Endothelial cell of umbilical vein (primary cell): ENCODE measurements around the gene GNAL. TPM values are rescaled to one million over a fixed set of nuclear protein-coding genes. Genes with fewer than 3 reads are reported as not detected.

ENCODE experiments used
- BruUV-seq: library from RNA; stranded (reverse); fragments of 400-500 nt; replicated peaks from 2 replicates; lab custom pipeline; 2021; lab: Mats Ljungman, UMichigan
- CTCF ChIA-PET: fragments of 300-600, 350-600 bp; sonication (Branson Sonifier 250); formaldehyde crosslinking; loops from one replicate; lab custom pipeline; 2021; ENCODE audit warnings: antibody characterized with exemption, inconsistent platforms; lab: Charles Lee
- POLR2A ChIA-PET: fragments of 300-600, 350-600 bp; sonication (Branson Sonifier 250); formaldehyde crosslinking; loops from one replicate; lab custom pipeline; 2021; ENCODE audit warnings: antibody characterized with exemption, inconsistent platforms; lab: Charles Lee
- DNase-seq: peaks from one replicate; pipeline ENCODE4 v3.0.0-alpha.2; 2011; ENCODE audit warnings: low read depth, low spot score
- FAIRE-seq: peaks from 2 replicates; lab custom pipeline; 2011; peaks lifted over from hg19 to GRCh38; lab: Jason Lieb, UNC
- H2AFZ ChIP-seq: 2 replicates; pipeline ENCODE4 v1.6.0; 2012; ENCODE audit warnings: low read depth, low read length, control low read depth, inconsistent platforms
- H3K27ac ChIP-seq: 2 replicates; pipeline ENCODE4 v1.5.1; 2011; ENCODE audit warnings: low read depth, mild to moderate bottlenecking, control low read depth, low read length, moderate library complexity; ENCODE audit not compliant: insufficient read depth
- H3K27me3 ChIP-seq, 2 experiments: 2 replicates each; pipeline versions ENCODE4 v1.6.0 to v1.6.1; 2011; ENCODE audit warnings: low read length in 2 of 2, mixed read lengths in 1 of 2; ENCODE audit not compliant: control insufficient read depth in 2 of 2, insufficient read depth in 2 of 2
- H3K36me3 ChIP-seq, 2 experiments: 2 replicates in 1 of 2; 3 replicates in 1 of 2; pipeline ENCODE4 v1.5.1; 2011; ENCODE audit warnings: low read length in 2 of 2, mild to moderate bottlenecking in 1 of 2, moderate library complexity in 1 of 2; ENCODE audit not compliant: control insufficient read depth in 2 of 2, insufficient read depth in 2 of 2; ENCODE audit errors: extremely low read depth in 1 of 2
- H3K4me1 ChIP-seq: 3 replicates; pipeline ENCODE4 v1.5.1; 2011; ENCODE audit warnings: mild to moderate bottlenecking, low read length; ENCODE audit not compliant: control insufficient read depth, insufficient read depth; ENCODE audit errors: extremely low read depth
- H3K4me2 ChIP-seq: 2 replicates; pipeline ENCODE4 v1.6.1; 2011; ENCODE audit warnings: low read length, control low read depth, mixed read lengths; ENCODE audit not compliant: insufficient read depth
- H3K4me3 ChIP-seq, 3 experiments: fragments of 200-600 bp in 1 of 3; sonication (generic), shearing (Covaris generic) in 1 of 3; replicated peaks in 1 of 3; 2 replicates each; pipeline ENCODE4 v1.5.1; 2011 to 2016; ENCODE audit warnings: control low read depth in 3 of 3, low read length in 3 of 3, mild to moderate bottlenecking in 2 of 3, inconsistent platforms in 1 of 3, low read depth in 1 of 3, moderate library complexity in 1 of 3; ENCODE audit not compliant: insufficient read depth in 1 of 3
- H3K79me2 ChIP-seq: 2 replicates; pipeline ENCODE4 v1.6.0; 2012; ENCODE audit warnings: low read length, inconsistent platforms; ENCODE audit not compliant: control insufficient read depth, insufficient read depth
- H3K9ac ChIP-seq: replicated peaks from 2 replicates; pipeline ENCODE3; 2011; ENCODE audit warnings: low read length, control low read depth; ENCODE audit not compliant: insufficient read depth; ENCODE audit errors: extremely low read depth
- H3K9me1 ChIP-seq: replicated peaks from 3 replicates; pipeline ENCODE4 v1.6.0; 2011; ENCODE audit warnings: mild to moderate bottlenecking, low read length; ENCODE audit not compliant: control insufficient read depth, insufficient read depth; ENCODE audit errors: extremely low read depth
- H3K9me3 ChIP-seq: replicated peaks from 2 replicates; pipeline ENCODE4 v1.5.1; 2012; ENCODE audit warnings: low read length, inconsistent platforms; ENCODE audit not compliant: control insufficient read depth, insufficient read depth
- H4K20me1 ChIP-seq: replicated peaks from 2 replicates; pipeline ENCODE3; 2011; ENCODE audit warnings: mild to moderate bottlenecking, low read length; ENCODE audit not compliant: control insufficient read depth, insufficient read depth; ENCODE audit errors: extremely low read depth
- CTCF ChIP-seq, 2 donors: IDR thresholded peaks; 1 replicate in 1 of 2; 2 replicates in 1 of 2; pipeline ENCODE4 v1.5.1; 2011; ENCODE audit warnings: low read length in 2 of 2, mild to moderate bottlenecking in 2 of 2, moderate library complexity in 2 of 2, control low read depth in 1 of 2, inconsistent platforms in 1 of 2, low read depth in 1 of 2; ENCODE audit not compliant: insufficient read depth in 1 of 2; ENCODE audit errors: extremely low read depth in 1 of 2
- EZH2 ChIP-seq: IDR thresholded peaks from 2 replicates; pipeline ENCODE4 v1.6.1; 2012; ENCODE audit warnings: borderline replicate concordance, low read depth, mild to moderate bottlenecking, moderate library complexity, low read length, inconsistent platforms; ENCODE audit not compliant: severe bottlenecking
- FOS ChIP-seq: IDR thresholded peaks from 2 replicates; pipeline ENCODE4 v1.6.1; 2011; ENCODE audit warnings: mild to moderate bottlenecking, low read length, moderate library complexity, borderline replicate concordance; ENCODE audit not compliant: insufficient read depth
- GATA2 ChIP-seq: IDR thresholded peaks from 2 replicates; pipeline ENCODE4 v1.7.0; 2011; ENCODE audit warnings: low read depth, mild to moderate bottlenecking, moderate library complexity, mixed read lengths, low read length; ENCODE audit not compliant: insufficient read length, insufficient read depth
- JUN ChIP-seq: IDR thresholded peaks from 2 replicates; pipeline ENCODE4 v1.6.1; 2011; ENCODE audit warnings: borderline replicate concordance, low read depth; ENCODE audit not compliant: insufficient read length, insufficient read depth
- MAX ChIP-seq: IDR thresholded peaks from 2 replicates; pipeline ENCODE4 v1.6.1; 2011; ENCODE audit not compliant: insufficient read depth, insufficient read length
- MYC ChIP-seq: IDR thresholded peaks from one replicate; pipeline ENCODE4 v1.6.1; 2011; ENCODE audit warnings: mild to moderate bottlenecking, low read depth, low read length
- POLR2A ChIP-seq: IDR thresholded peaks from 2 replicates; pipeline ENCODE4 v1.6.1; 2012; ENCODE audit warnings: low read depth, mild to moderate bottlenecking, control low read depth, low read length
- POLR2AphosphoS5 ChIP-seq: IDR thresholded peaks from 2 replicates; pipeline ENCODE4 v1.6.1; 2012; ENCODE audit warnings: low read depth, mild to moderate bottlenecking, control low read depth, low read length, moderate library complexity; ENCODE audit not compliant: insufficient read depth
- dilution Hi-C: fragments of 300-500 bp; cut with MboI; formaldehyde crosslinking; loops from one replicate; pipeline ENCODE4 v1.15.0; 2019; ENCODE audit warnings: low sequenced_read_pairs; ENCODE audit not compliant: extremely low pct_ligation_motif_present
- intact Hi-C: fragments of 100-400 bp; cut with micrococcal nuclease; formaldehyde crosslinking; loops from one replicate; pipeline ENCODE4 v1.10.0; 2022
- polyA plus RNA-seq, 4 experiments: library from polyadenylated mRNA; depleted of rRNA in 3 of 4; stranded (reverse) in 3 of 4; unstranded in 1 of 4; fragments of >200 nt; gene quantifications; 2 replicates each; pipeline versions ENCODE4 v1.2.1 to v1.2.3, GENCODE V29; 2011 to 2012; ENCODE audit warnings: missing spikeins in 1 of 4
- total RNA-seq: library from RNA; stranded (reverse); gene quantifications from 2 replicates; pipeline ENCODE4 v1.2.3, GENCODE V29; 2021

The GNAL gene
- total and polyA plus RNA-seq, 2 donors (not counting 3 experiments of a cell fraction or from before 2014, with no cell fraction given), result 0.07 to 0.73 TPM

DNA sequence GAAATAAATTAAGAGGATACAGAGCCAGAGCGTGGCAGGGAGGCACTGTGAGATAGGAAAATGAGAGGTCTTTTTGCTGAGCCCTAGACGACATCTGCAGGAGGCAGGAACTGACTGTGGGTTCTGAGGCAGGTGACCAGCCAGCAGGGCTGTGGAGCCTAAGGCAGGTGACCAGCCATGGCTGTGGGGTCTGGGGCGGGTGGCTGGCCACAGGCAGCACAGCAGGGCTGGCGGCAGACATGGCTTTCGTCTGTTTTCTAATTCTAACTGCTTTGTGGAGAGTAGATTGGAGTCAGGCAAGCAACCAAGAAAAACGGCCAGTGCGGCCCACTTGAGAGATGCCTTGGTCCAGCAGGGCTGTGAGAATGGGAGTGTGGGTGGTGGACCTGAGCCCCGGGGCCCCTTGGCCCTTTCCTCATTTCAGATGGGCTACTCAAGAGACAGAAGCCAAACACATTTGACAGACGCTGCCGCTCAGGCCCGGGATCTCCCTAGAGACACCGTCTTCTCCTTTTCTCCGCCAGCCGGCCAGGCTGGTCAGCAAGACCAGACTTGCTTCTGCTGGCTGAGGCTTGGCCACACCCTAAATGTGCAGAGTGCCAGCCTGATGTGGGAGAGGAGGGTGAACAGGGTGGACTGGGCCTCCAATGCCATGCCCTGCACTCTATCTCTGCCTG lies 19.7 kb upstream of the GNAL start:
- DNase-seq (no peak), FAIRE-seq (no peak)
- H3K4me1 ChIP-seq, result no peaks in the 10 kb centered on the region
- H3K79me2 ChIP-seq, result no peaks in the 10 kb centered on the region
- no peaks in the 10 kb centered on the region for H3K36me3 ChIP-seq
- no peaks in the 10 kb centered on the region for H4K20me1 ChIP-seq
- dilution Hi-C loops (no loop called here), intact Hi-C loops (no loop called here)
- H3K9me1 ChIP-seq, result no peaks in the 10 kb centered on the region
- BruUV-seq, result no TSS peak
- no peak for TF ChIP-seq MYC
- no peak for TF ChIP-seq POLR2AphosphoS5
- TF ChIP-seq CTCF (IDR thresholded peaks at IDR 0.05; ENCODE audit: extremely low read depth in 1 of 2, insufficient read depth in 1 of 2, low read depth in 1 of 2, low read length in 2 of 2), result no peak
- TF ChIP-seq MAX, result no peak
- TF ChIP-seq JUN, result no peak
- no peak for TF ChIP-seq POLR2A
- no peak for TF ChIP-seq EZH2
- TF ChIP-seq FOS, result no peak
- TF ChIP-seq GATA2, result no peak
- no peaks in the 10 kb centered on the region for H3K27me3 ChIP-seq
- no peak overlapping the region for H3K27ac ChIP-seq
- no peaks in the 10 kb centered on the region for H3K9me3 ChIP-seq
- ChIA-PET POLR2A (no interaction called here), CTCF (interaction anchor here (1.0 kb wide), 1 partner anchor 14 kb away, joined by 3 read pairs; no protein-coding TSS in a partner anchor)
- H2AFZ ChIP-seq, result no peak overlapping the region
- no peak overlapping the region for H3K9ac ChIP-seq
- no peak overlapping the region for H3K4me2 ChIP-seq
- no peak overlapping the region for H3K4me3 ChIP-seq
